HL-60 (cell line): ENCODE measurements around the gene CLDN18.

ENCODE experiments used
- CTCF ChIP-seq: IDR thresholded peaks from one replicate; pipeline ENCODE4 v1.5.1; 2011; ENCODE audit warnings: low read length, control low read depth, inconsistent platforms; ENCODE audit not compliant: insufficient read depth
- GABPA ChIP-seq: IDR thresholded peaks from 2 replicates; pipeline ENCODE4 v1.6.1; 2012; ENCODE audit warnings: low read depth
- SPI1 ChIP-seq: IDR thresholded peaks from 2 replicates; pipeline ENCODE4 v1.6.1; 2012; ENCODE audit warnings: low read depth, mild to moderate bottlenecking, borderline replicate concordance

- TF ChIP-seq CTCF, result no peak
- TF ChIP-seq SPI1, result no peak
- no peak for TF ChIP-seq GABPA
Measured at GRCh38 chr3:138003069-138003468, 6.9 kb upstream of the CLDN18 start.
